ENCODE measurements around the gene MECP2. TPM values are rescaled to one million over a fixed set of nuclear protein-coding genes. Genes with fewer than 3 reads are reported as not detected.

The MECP2 gene
- total and polyA plus RNA-seq, 12 donors: 14.0 to 39.3 (median 36.2) TPM

DNA sequence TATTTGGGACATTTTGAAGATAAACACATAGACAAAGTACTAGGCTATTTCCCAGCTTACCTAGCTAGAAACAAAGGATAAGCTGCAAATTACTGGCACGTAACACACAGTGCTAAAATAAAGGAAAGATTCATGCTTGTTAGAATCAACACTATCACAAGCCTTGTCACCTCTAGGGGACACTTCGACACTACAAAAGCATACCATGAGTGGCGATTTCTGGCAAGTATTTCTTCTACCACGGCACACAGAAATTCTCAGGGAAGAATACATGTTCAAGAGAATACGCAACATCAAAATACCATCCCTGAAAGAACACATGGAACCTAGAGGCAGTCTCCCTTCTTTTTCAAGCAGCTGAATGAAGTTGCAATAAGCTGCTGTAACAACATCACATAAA is 5.1 kb downstream of the MECP2 start:
- Histone ChIP-seq H3K36me3 (peaks cover 0 to 9% (median 0%) of the 10 kb centered on the region in 9 donors), H3K27me3 (peaks cover 0 to 71% (median 0%) of the 10 kb centered on the region in 7 donors), H3K27ac (peak overlapping the region in 3 of 10 donors; percentile 19 to 60 (median 28)), H3K4me3 (no peak overlapping the region), H3K4me1 (peaks cover 2 to 65% (median 39%) of the 10 kb centered on the region in 9 donors), H3K9me3 (no peaks in the 10 kb centered on the region)
- DNase-seq (no peak), ATAC-seq (no peak)
- intact Hi-C loops (cut with DNase I): loop anchor here in 1 of 10 donors (5.0 to 10.0 kb wide), 2 partner anchors 40 to 68 kb away; no protein-coding TSS in a partner anchor
- WGBS, 2 donors: 20 to 50% methylated on average over 5 of the region's 5 CpGs
- TF ChIP-seq, protein P1, sequence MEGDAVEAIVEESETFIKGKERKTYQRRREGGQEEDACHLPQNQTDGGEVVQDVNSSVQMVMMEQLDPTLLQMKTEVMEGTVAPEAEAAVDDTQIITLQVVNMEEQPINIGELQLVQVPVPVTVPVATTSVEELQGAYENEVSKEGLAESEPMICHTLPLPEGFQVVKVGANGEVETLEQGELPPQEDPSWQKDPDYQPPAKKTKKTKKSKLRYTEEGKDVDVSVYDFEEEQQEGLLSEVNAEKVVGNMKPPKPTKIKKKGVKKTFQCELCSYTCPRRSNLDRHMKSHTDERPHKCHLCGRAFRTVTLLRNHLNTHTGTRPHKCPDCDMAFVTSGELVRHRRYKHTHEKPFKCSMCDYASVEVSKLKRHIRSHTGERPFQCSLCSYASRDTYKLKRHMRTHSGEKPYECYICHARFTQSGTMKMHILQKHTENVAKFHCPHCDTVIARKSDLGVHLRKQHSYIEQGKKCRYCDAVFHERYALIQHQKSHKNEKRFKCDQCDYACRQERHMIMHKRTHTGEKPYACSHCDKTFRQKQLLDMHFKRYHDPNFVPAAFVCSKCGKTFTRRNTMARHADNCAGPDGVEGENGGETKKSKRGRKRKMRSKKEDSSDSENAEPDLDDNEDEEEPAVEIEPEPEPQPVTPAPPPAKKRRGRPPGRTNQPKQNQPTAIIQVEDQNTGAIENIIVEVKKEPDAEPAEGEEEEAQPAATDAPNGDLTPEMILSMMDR (IDR thresholded peaks at IDR 0.05): no peak

DNA sequence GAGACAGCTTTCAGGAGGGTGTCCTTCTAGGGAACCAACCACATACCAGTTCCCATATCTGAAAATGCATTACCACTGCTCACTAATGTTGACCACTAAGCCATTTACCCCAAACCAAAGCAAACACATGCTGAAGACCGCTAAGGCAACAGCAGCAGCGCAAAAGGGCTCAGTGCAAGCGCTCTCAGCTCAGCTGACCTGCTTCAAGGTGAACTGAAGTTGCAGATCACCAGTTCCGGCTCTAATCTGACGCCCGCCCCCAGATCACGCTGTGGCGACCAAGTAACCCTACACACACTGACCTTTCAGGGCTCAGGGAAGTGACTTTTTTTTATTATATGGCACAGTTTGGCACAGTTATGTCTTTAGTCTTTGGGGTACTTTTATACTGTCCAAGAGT is 5.8 kb downstream of the MECP2 start:
- intact Hi-C loops (cut with DNase I): loop anchor here in 1 of 10 donors (5.0 to 10.0 kb wide), 2 partner anchors 39 to 67 kb away; no protein-coding TSS in a partner anchor
- TF ChIP-seq, protein P1 (IDR thresholded peaks at IDR 0.05): no peak
- peak in 6 of 8 donors; percentile 27 to 58 (median 48) for ATAC-seq
- H3K4me1 ChIP-seq: peaks cover 2 to 70% (median 39%) of the 10 kb centered on the region in 9 donors
- DNase-seq: no peak
- 48 to 59% methylated on average over 8 of the region's 8 CpGs for WGBS, 2 donors
- H3K27me3 ChIP-seq: peaks cover 0 to 76% (median 0%) of the 10 kb centered on the region in 7 donors
- H3K27ac ChIP-seq: peak overlapping the region in 5 of 10 donors; percentile 13 to 60 (median 16)
- H3K4me3 ChIP-seq: no peak overlapping the region
- H3K9me3 ChIP-seq: no peaks in the 10 kb centered on the region
- H3K36me3 ChIP-seq: peaks cover 0 to 9% (median 0%) of the 10 kb centered on the region in 9 donors

DNA sequence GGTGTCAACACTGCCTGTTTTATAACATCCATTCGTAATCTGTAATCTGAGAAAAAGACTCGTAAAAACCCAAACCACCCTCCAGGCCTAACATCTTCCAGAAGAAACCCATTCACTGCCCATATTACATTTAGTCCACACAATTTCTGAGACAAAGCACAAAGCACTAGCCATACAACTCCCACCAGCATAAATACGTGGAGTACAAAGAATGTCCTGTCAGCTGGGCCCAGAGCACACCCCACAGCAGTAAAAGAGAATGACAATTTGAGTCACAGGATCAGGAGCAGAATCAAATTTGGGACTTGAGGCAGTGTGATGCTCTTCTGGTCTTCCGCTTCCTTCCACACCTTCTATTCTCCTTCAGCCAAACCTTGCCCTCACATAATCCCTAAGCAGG is 6.8 kb downstream of the MECP2 start:
- TF ChIP-seq, protein P1 (IDR thresholded peaks at IDR 0.05): no peak
- H3K36me3 ChIP-seq: peaks cover 0 to 9% (median 0%) of the 10 kb centered on the region in 9 donors
- 55 to 63% methylated on average over 4 of the region's 4 CpGs for WGBS, 2 donors
- no peak overlapping the region for H3K4me3 ChIP-seq
- ATAC-seq (peak in 2 of 8 donors; percentile 31 to 32), DNase-seq (no peak)
- H3K27ac ChIP-seq: no peak overlapping the region
- H3K4me1 ChIP-seq: peaks cover 2 to 65% (median 36%) of the 10 kb centered on the region in 9 donors
- intact Hi-C loops (cut with DNase I): loop anchor here in 1 of 10 donors (5.0 to 10.0 kb wide), 2 partner anchors 38 to 66 kb away; no protein-coding TSS in a partner anchor
- no peaks in the 10 kb centered on the region for H3K9me3 ChIP-seq
- peaks cover 0 to 73% (median 0%) of the 10 kb centered on the region in 7 donors for H3K27me3 ChIP-seq

DNA sequence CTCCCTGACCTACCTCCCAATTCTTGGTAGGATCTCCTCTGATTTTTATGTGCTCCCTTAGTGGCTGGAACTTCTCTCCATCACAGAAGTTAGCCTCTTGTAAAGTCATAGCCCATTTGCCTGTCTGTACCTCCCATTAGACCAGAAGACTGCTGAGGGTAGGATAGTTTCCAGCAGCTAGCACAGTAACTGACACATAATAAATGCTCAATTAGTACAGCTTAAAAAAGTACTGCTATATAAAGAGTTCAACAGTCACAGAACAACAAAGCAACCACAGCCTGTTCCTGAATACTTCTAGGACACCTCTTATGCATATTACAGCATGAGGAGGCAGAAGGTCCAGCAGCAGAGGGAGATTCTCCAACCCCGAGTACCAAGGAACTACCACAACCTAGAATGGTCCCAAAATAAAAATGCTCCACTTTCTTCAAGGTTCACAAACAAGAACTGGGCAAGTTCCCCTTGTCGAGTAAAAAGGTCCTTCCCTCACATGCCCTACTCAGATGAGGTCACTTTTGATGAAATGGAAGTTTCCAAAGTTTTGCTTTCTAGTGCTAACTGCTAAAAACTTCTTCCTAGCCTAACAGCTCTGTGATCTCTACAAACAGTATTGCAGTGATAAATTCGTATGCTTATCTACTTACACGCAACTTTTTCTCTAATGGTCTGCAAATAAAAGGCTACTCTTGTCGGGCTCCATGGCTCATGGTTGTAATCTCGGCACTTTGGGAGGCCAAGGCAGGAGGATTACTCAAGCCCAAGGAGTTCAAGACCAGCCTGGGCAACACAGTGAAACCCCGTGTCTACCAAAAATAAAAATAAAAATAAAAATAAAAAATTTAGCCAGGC is 12.8 kb downstream of the MECP2 start:
- 71 to 73% methylated on average over 7 of the region's 7 CpGs for WGBS, 2 donors
- intact Hi-C loops (cut with DNase I): no loop called here
- Histone ChIP-seq H3K9me3 (no peaks in the 10 kb centered on the region), H3K27ac (no peak overlapping the region), H3K36me3 (no peaks in the 10 kb centered on the region), H3K27me3 (peaks cover 0 to 36% (median 0%) of the 10 kb centered on the region in 7 donors), H3K4me1 (peaks cover 0 to 55% (median 25%) of the 10 kb centered on the region in 9 donors), H3K4me3 (no peak overlapping the region)
- DNase-seq (no peak), ATAC-seq (peak in 1 of 8 donors; percentile 28)
- TF ChIP-seq, protein P1 (IDR thresholded peaks at IDR 0.05): no peak
